ENCODE results near the gene BMP2K. TPM values are rescaled to one million over a fixed set of nuclear protein-coding genes. Genes with fewer than 3 reads are reported as not detected.

Gene BMP2K
- total RNA-seq, 2 experiments from 2014 or later, result 4.6 to 5.6 TPM

DNA sequence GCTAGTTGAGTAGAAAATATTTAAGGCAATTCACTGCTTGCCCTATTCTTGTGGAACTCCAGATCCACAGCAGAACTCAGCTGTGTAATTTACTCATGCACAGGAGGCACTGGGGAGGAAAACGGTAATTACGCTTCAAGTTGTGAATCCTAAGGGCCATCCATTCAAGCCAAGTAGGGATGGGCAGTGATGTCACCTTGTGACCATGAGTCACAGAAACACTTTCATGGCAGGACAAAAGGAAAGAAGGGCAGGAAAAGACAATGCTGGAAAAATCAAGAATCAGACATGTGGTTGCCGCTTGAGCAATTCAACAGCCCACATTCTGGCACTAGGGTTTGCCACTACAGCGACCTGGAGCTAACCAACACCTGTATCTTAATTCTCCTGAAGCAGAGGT, 161.7 kb downstream of the BMP2K start:
- intact Hi-C loops (cut with DNase I, micrococcal nuclease), result loop anchor here (5.0 kb wide), 3 partner anchors 156 to 1861 kb away; partner anchors contain the start of genes BMP2K (in 1 of the 2) and CCNI (in 1 of the 2)
- Histone ChIP-seq H3K27me3 (ENCODE audit: control insufficient read depth in 1 of 2, insufficient read depth in 2 of 2, low read length in 2 of 2) (no peaks in the 10 kb centered on the region), H3K4me1 (ENCODE audit: insufficient read depth, low read length) (peaks cover 24% of the 10 kb centered on the region), H3K27ac (ENCODE audit: low read depth in 1 of 2, low read length in 2 of 2) (no peak overlapping the region), H3K9me3 (ENCODE audit: control insufficient read depth in 1 of 2, insufficient read depth in 1 of 2, low read length in 2 of 2) (no peaks in the 10 kb centered on the region), H3K36me3 (ENCODE audit: insufficient read depth, low read length) (peaks cover 4% of the 10 kb centered on the region), H3K4me3 (ENCODE audit: low read length) (no peak overlapping the region)
- DNase-seq, result no peak
- Mint-ChIP-seq H3K4me3 (peak overlapping the region; percentile 93), H3K27me3 (peaks cover 4% of the 10 kb centered on the region), H3K9me3 (no peaks in the 10 kb centered on the region), H3K36me3 (ENCODE audit: low read depth) (peaks cover 21% of the 10 kb centered on the region), H3K4me1 (ENCODE audit: low read depth) (peaks cover 44% of the 10 kb centered on the region), H3K27ac (no peak overlapping the region)
- ChIA-PET CTCF (interaction anchor here (2.7 kb wide), 1 partner anchor 15 kb away, joined by 13 read pairs; no protein-coding TSS in a partner anchor), POLR2A (interaction anchor here (0.8 to 1.7 kb wide), 5 partner anchors 10 to 1188 kb away, joined by 3 to 6 read pairs (median 3); no protein-coding TSS in a partner anchor)
- TF ChIP-seq, protein P1, sequence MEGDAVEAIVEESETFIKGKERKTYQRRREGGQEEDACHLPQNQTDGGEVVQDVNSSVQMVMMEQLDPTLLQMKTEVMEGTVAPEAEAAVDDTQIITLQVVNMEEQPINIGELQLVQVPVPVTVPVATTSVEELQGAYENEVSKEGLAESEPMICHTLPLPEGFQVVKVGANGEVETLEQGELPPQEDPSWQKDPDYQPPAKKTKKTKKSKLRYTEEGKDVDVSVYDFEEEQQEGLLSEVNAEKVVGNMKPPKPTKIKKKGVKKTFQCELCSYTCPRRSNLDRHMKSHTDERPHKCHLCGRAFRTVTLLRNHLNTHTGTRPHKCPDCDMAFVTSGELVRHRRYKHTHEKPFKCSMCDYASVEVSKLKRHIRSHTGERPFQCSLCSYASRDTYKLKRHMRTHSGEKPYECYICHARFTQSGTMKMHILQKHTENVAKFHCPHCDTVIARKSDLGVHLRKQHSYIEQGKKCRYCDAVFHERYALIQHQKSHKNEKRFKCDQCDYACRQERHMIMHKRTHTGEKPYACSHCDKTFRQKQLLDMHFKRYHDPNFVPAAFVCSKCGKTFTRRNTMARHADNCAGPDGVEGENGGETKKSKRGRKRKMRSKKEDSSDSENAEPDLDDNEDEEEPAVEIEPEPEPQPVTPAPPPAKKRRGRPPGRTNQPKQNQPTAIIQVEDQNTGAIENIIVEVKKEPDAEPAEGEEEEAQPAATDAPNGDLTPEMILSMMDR (IDR thresholded peaks at IDR 0.05), result no peak
- ATAC-seq (ENCODE audit: poor library complexity), result no peak

DNA sequence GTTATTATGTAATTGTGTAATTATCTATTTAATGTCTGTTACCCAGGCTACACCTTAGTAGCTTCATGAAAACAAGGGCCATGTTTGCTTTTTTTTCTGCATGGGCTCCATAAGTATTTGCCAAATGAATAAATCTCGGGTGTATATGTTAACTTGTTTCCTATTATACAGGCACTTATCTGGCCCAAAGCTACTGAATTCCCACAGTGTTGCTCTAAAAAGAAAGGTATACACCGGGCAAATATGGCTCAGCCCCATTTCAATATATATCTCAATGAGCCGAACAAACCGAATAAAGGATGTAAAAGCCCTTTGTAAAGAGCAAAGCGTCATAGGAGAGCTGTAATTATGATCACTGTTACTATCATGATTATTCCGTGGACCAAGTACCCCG, 162.3 kb downstream of the BMP2K start:
- Mint-ChIP-seq H3K27ac (peak overlapping the region; percentile 82), H3K27me3 (peaks cover 10% of the 10 kb centered on the region), H3K9me3 (no peaks in the 10 kb centered on the region), H3K4me1 (ENCODE audit: low read depth) (peaks cover 44% of the 10 kb centered on the region), H3K36me3 (ENCODE audit: low read depth) (peaks cover 16% of the 10 kb centered on the region), H3K4me3 (peak overlapping the region; percentile 93)
- intact Hi-C loops (cut with DNase I, micrococcal nuclease), result loop anchor here (5.0 kb wide), 3 partner anchors 156 to 1861 kb away; partner anchors contain the start of genes BMP2K (in 1 of the 2) and CCNI (in 1 of the 2)
- Histone ChIP-seq H3K27ac (ENCODE audit: low read depth in 1 of 2, low read length in 2 of 2) (no peak overlapping the region), H3K36me3 (ENCODE audit: insufficient read depth, low read length) (no peaks in the 10 kb centered on the region), H3K4me3 (ENCODE audit: low read length) (peak overlapping the region; percentile 87), H3K4me1 (ENCODE audit: insufficient read depth, low read length) (peaks cover 24% of the 10 kb centered on the region), H3K27me3 (ENCODE audit: control insufficient read depth in 1 of 2, insufficient read depth in 2 of 2, low read length in 2 of 2) (no peaks in the 10 kb centered on the region), H3K9me3 (ENCODE audit: control insufficient read depth in 1 of 2, insufficient read depth in 1 of 2, low read length in 2 of 2) (no peaks in the 10 kb centered on the region)
- no peak for ATAC-seq (ENCODE audit: poor library complexity)
- ChIA-PET POLR2A (interaction anchor here (0.8 to 1.8 kb wide), 10 partner anchors 11 to 1264 kb away, joined by 3 to 8 read pairs (median 4); partner anchors contain the start of genes ANTXR2 and MRPL1), CTCF (interaction anchor here (2.7 kb wide), 1 partner anchor 14 kb away, joined by 13 read pairs; no protein-coding TSS in a partner anchor)
- peak in 3 of 14 experiments; percentile 6 to 51 (median 17) for DNase-seq
- TF ChIP-seq, protein P1 (IDR thresholded peaks at IDR 0.05), result no peak

DNA sequence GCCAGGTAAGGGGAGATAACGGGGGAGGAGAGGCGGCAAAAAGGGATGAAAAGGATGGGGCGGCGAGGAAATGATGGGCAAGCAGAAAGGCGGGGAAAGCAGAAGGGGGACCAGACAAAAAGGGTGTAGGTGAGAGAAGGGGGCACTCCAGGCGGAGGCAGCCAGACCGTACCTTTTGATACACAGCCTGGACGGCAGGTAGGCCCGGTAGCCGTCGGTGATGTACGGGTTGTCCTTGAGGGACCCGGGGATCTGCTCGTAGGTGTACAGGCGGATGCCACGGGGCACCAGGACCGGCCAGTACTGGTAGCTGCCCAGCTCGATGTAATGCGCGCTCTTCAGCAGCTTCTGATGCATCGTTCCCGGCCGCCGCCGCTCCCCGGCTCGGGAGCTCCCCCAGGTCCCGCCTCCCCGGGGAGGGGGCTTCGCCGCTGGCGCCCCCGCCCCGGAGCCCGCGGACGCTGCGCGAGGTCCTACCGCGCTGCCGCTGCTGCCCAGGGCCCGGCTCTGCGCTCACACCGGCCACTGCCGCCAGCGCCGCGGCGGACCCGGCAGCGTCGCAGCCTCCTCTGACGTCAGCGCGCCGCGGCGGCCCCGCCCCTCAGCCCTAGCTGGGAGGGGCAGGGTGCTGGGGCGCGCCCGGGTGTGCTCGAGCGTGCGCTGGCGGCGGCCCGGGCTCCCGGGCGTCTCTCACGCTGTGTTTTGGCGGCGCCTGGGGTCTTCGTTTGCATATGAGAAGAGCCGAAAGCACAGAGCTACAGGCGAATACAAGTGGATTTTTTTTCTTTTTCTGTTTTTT, 162.9 kb downstream of the BMP2K start, which contains the start of gene PAQR3:
Gene PAQR3 (minus strand): TSS at position 571 of the 799 bp plus-strand sequence. CDS start 214 bp downstream, at position 357.
- Histone ChIP-seq H3K36me3 (ENCODE audit: insufficient read depth, low read length) (no peaks in the 10 kb centered on the region), H3K9me3 (ENCODE audit: control insufficient read depth in 1 of 2, insufficient read depth in 1 of 2, low read length in 2 of 2) (no peaks in the 10 kb centered on the region), H3K27ac (ENCODE audit: low read depth in 1 of 2, low read length in 2 of 2) (no peak within 1 kb of the TSS), H3K4me1 (ENCODE audit: insufficient read depth, low read length) (peaks cover 24% of the 10 kb centered on the region), H3K4me3 (ENCODE audit: low read length) (peak within 1 kb of the TSS; percentile 87), H3K27me3 (ENCODE audit: control insufficient read depth in 1 of 2, insufficient read depth in 2 of 2, low read length in 2 of 2) (no peaks in the 10 kb centered on the region)
- Mint-ChIP-seq H3K9me3 (no peaks in the 10 kb centered on the region), H3K27ac (peak within 1 kb of the TSS; percentile 82), H3K27me3 (peaks cover 13% of the 10 kb centered on the region), H3K36me3 (ENCODE audit: low read depth) (peaks cover 13% of the 10 kb centered on the region), H3K4me3 (peak within 1 kb of the TSS; percentile 93), H3K4me1 (ENCODE audit: low read depth) (peaks cover 44% of the 10 kb centered on the region)
- intact Hi-C loops (cut with DNase I, micrococcal nuclease), result loop anchor here (5.0 kb wide), 3 partner anchors 157 to 1862 kb away; partner anchors contain the start of genes BMP2K (in 1 of the 2) and CCNI (in 1 of the 2)
- ChIA-PET POLR2A (interaction anchor here (0.8 to 1.8 kb wide), 9 partner anchors 12 to 1263 kb away, joined by 3 to 8 read pairs (median 4); partner anchors contain the start of genes ANTXR2 and MRPL1), CTCF (interaction anchor here (2.7 kb wide), 1 partner anchor 13 kb away, joined by 13 read pairs; no protein-coding TSS in a partner anchor)
- ATAC-seq (ENCODE audit: poor library complexity) (peak; percentile 96), DNase-seq (peak; percentile 73 to 94 (median 82))
- TF ChIP-seq, protein P1 (IDR thresholded peaks at IDR 0.05), result no peak
